DMS114 treated with DMSO at 0.1 percent for 48 hours (cell line): ENCODE results near the gene LRRC23.

Experiments
- DNase-seq: peaks from one replicate; lab custom pipeline; 2025; ENCODE audit not compliant: unreplicated experiment; lab: John Stamatoyannopoulos, UW

The LRRC23 gene

GRCh38 chr12:6923851-6924250, 19.2 kb downstream of the LRRC23 start:
- no peak for DNase-seq

GRCh38 chr12:6925239-6925539, 20.6 kb downstream of the LRRC23 start:
- DNase-seq, result no peak

GRCh38 chr12:6925540-6926279, 21.1 kb downstream of the LRRC23 start:
- peak; percentile 45 for DNase-seq

- no peak for DNase-seq
Measured at GRCh38 chr12:6927379-6928021, 22.9 kb downstream of the LRRC23 start, which contains the start of gene ATN1. TSS of gene ATN1 (plus strand) at chr12:6927959. CDS start at chr12:6934002, 6,043 bp downstream.

- DNase-seq, result no peak
Measured at GRCh38 chr12:6928022-6928702, 23.5 kb downstream of the LRRC23 start.

GRCh38 chr12:6928703-6929407, 24.2 kb downstream of the LRRC23 start:
- DNase-seq, result no peak

GRCh38 chr12:6929466-6930452, 25.1 kb downstream of the LRRC23 start:
- DNase-seq, result no peak

- DNase-seq, result no peak
Measured at GRCh38 chr12:6932766-6933165, 28.1 kb downstream of the LRRC23 start.

- DNase-seq, result no peak
Measured at GRCh38 chr12:6934110-6934509, 29.5 kb downstream of the LRRC23 start.

- no peak for DNase-seq
Measured at GRCh38 chr12:6935371-6936193, 31.0 kb downstream of the LRRC23 start.

GRCh38 chr12:6936194-6936635, 31.6 kb downstream of the LRRC23 start:
- no peak for DNase-seq

- no peak for DNase-seq
Measured at GRCh38 chr12:6936636-6937480, 32.2 kb downstream of the LRRC23 start.

- DNase-seq, result peak; percentile 94
Measured at GRCh38 chr12:6937481-6938352, 33.1 kb downstream of the LRRC23 start.

- DNase-seq, result no peak
Measured at GRCh38 chr12:6938353-6939190, 34.0 kb downstream of the LRRC23 start.

GRCh38 chr12:6939191-6939540, 34.5 kb downstream of the LRRC23 start:
- no peak for DNase-seq

- DNase-seq, result no peak
Measured at GRCh38 chr12:6941267-6941666, 36.6 kb downstream of the LRRC23 start.

GRCh38 chr12:6941782-6942181, 37.2 kb downstream of the LRRC23 start:
- no peak for DNase-seq
